HG03469 (cell line): ENCODE results near the gene CCDC17.
"Not testable (repeated sequence)": the region's sequence is repeated elsewhere in the genome, so short reads cannot be mapped to it uniquely, and the experiment has no call there.

Source experiments
- ATAC-seq: cut with Tn5 transposase; IDR thresholded peaks from one replicate; pipeline ENCODE4 v1.9.1; 2021; ENCODE audit warnings: mild to moderate bottlenecking, moderate library complexity, moderate number of reproducible peaks; ENCODE audit not compliant: unreplicated experiment

The CCDC17 gene

GRCh38 chr1:45622524-45623394, 1.1 kb downstream of the CCDC17 start:
- no peak for ATAC-seq

DNA sequence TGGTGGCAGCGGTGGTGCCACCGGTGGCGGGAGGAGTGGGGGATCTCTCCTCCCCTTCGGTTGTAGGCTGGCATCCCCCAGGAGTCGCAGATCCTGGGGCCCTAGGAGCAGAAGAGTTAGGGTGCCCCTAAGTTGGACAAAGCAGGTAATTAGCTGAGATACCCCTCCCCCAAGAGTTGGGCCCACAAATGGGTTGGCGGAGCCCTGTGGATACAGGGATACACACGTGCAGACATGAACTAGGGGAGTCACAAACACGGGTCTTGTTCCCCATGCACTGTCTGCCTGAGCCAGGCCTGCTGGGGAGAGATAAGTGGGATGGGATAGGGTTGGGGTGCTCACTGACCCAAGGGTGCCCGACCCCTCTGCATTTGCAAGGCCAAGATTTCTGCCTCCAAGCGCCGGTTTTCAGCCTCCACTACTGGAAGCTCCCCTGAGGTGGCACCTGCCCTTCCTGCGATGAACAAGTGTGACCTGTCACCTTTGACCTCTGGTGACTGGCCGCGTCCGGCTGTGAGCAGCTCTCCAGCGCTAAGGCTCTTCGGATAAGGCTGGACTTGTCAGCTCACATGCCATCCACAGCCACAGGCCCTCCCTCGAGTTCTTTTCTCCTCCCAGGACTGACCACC, 1.8 kb downstream of the CCDC17 start:
- no peak for ATAC-seq

- ATAC-seq: no peak
These were observed 2.4 kb downstream of the CCDC17 start for GRCh38 chr1:45621501-45621836.

DNA sequence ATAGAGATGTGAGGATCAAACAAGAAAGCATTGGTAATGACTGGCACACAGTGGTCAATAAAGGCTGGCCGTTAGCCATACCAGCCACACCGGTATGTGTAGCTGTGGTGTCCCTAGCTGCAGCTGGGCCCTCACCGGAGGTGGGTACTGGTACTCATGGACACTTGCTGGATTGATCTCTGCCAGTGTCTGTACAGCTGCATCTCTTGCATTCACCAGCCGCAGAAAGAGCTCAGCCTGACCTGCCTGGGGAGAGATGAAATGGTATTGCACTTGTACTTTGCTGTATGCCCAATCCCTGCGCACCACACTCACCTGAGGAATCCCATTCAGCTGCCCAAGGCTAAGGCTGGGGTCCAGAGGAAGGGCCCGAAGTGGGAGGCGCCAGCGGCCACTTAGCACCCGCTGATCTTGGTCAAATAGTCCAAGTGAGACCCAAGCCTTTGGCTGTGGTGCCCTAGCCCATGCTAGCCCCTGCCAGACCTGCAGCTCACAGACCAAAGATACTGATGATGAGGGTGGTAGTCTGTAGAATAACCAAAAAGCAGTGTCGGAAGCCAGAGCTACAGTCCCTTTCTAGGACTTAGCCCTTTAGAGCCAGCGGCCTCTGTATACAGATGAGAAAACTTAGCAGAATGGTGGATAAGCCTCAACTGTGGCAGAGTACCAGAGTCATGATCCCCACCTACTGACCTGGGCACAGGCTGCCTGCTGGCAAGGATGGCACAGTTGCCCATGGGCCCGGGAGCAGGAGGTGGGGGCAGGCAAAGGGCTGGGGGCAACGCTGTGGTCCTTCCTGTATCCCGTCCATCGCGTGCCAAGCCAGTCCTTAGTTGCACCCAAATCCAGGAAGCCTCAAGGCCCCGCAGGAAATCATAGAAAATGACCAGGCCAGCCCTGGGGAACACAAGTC, 3.0 kb downstream of the CCDC17 start:
- no peak for ATAC-seq

- ATAC-seq: no peak
These were observed 4.5 kb downstream of the CCDC17 start for GRCh38 chr1:45619149-45619921.

GRCh38 chr1:45617618-45618017, 6.2 kb downstream of the CCDC17 start:
- ATAC-seq: no peak

DNA sequence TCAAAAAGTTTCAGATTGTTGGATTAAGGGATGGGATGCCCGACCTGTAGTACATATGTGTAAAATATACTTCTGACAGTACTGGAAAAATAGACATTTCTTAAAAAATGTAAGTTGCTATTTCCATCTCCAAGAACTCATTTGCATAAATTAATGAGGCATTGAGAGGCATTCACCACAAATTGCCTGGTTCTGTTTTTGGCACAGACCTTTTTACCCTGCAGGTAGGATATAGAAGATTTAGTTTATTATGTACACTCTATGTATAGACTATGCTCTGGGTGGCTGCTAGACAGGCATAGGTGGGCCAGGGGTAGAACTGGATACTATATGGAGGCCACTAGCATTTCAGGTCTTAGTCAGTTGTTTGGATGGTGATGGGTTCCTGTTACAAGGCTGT, 8.0 kb downstream of the CCDC17 start:
- no peak for ATAC-seq

GRCh38 chr1:45612941-45613579, 10.8 kb downstream of the CCDC17 start:
- ATAC-seq: no peak

GRCh38 chr1:45610589-45611226, 13.1 kb downstream of the CCDC17 start:
- no peak for ATAC-seq

GRCh38 chr1:45608175-45609156, 15.4 kb downstream of the CCDC17 start:
- ATAC-seq: no peak

- no peak for ATAC-seq
These were observed 16.3 kb downstream of the CCDC17 start for GRCh38 chr1:45607404-45608074.

DNA sequence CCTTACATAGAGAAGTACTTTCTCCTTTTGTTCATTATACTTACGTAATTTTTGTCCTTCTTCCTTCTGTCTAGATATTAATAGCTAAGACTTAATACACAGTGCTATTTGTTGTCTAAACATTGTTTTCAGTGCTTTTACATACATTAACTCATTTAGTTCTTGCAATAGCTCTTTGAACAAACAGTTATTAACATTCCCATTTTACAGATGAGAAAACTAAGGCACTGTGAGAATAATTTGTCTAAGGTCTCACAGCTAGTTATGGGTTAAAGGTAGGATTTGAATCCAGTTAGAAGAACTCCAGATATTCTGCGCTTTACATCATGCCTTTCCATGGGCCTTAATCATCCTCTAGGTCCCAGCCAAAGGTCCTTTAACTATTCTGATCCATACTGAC, 19.6 kb downstream of the CCDC17 start:
- no peak for ATAC-seq

DNA sequence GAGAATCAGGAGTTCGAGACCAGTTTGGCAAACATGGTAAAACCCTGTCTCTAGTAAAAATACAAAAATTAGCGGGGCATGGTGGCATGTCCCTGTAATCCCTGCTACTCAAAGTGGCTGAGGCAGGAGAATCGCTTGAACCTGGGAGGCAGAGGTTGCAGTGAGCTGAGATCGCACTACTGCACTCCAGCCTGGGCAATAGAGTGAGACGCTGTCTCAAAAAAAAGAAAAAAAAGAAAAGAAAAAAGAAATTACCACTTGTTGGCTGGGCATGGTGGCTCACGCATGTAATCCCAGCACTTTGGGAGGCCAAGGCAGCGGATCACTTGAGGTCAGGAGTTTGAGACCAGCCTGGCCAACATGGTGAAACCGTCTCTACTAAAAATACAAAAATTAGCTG, 27.1 kb downstream of the CCDC17 start:
- ATAC-seq: not testable (repeated sequence)

- ATAC-seq: no peak
These were observed 29.4 kb downstream of the CCDC17 start for GRCh38 chr1:45594412-45594811.

- no peak for ATAC-seq
These were observed 34.0 kb downstream of the CCDC17 start for GRCh38 chr1:45589861-45590260.

DNA sequence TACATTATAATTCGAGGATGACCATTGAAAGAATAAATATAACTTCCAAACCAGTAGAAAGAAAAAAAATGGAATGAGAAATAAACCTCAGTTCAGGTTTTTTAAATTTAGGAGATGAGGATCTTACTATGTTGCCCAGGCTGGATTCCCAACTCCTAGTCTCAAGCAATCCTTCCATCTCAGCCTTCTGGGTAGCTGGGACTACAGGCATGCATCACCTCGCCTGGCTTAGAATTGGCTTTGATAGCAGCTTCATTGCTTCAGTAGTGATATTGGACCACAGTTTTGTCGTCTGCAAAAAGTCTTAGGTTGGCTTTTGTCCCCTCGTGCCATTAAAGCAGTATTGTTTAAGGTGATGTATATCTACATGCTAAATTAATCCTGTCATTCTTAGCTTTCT, 37.1 kb downstream of the CCDC17 start:
- no peak for ATAC-seq

DNA sequence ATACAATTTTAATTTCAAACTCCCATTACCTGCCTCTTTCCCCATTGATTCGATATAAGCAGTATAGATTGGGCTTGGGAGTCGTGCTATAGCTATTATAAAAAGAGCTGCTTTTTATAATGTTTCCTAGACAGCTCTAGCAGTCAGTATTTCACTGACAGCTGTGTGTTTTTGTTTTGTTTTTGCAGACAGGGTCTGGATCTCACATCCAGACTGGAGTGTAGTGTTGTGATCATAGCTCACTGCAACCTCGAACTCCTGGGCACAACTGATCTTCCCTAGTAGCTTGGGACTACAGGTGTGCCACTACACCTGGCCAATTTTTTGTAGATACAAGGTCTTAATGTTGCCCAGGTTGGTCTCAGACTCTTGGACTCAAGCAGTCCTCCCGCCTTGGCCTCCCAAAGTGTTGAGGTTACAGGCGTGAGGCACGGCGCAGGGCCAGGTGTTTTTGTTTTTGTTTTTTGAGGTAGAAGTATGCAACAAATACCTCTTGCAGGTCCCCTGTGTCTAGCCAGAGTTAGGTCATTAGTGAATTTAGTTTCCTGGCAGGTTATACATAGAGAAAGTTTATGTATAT, 38.3 kb downstream of the CCDC17 start:
- ATAC-seq: no peak

DNA sequence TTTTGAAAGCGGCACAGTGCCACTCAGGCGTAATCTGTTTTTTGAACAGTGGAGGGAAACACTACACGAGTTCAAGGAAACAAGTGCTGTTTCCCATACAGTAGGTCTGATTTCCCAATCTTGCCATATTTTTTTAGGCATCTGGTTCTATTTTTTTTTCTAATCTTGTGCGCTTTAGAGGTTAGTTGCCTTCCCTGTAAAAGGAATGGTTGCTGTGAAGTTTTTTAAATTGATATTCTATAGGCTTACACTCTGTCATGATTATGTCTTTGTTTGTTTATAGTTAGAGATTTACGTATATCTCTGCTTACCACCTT, 38.8 kb downstream of the CCDC17 start:
- ATAC-seq: no peak
